GM12875 (cell line): ENCODE results near the gene LIX1L.
A peak's percentile ranks its signal among the peaks of the same experiment; 100 is the strongest.

Experiments
- H3K4me3 ChIP-seq: one replicate; pipeline ENCODE4 v1.5.1; 2011; ENCODE audit warnings: low read depth, low read length, control low read depth
- TF ChIP-seq, protein P1 (sequence below): IDR thresholded peaks from 2 replicates; pipeline ENCODE4 v1.5.1; 2011; ENCODE audit warnings: low read depth, mild to moderate bottlenecking, control low read depth, inconsistent platforms, low read length, moderate library complexity, borderline replicate concordance; ENCODE audit not compliant: insufficient read depth

The LIX1L gene

DNA sequence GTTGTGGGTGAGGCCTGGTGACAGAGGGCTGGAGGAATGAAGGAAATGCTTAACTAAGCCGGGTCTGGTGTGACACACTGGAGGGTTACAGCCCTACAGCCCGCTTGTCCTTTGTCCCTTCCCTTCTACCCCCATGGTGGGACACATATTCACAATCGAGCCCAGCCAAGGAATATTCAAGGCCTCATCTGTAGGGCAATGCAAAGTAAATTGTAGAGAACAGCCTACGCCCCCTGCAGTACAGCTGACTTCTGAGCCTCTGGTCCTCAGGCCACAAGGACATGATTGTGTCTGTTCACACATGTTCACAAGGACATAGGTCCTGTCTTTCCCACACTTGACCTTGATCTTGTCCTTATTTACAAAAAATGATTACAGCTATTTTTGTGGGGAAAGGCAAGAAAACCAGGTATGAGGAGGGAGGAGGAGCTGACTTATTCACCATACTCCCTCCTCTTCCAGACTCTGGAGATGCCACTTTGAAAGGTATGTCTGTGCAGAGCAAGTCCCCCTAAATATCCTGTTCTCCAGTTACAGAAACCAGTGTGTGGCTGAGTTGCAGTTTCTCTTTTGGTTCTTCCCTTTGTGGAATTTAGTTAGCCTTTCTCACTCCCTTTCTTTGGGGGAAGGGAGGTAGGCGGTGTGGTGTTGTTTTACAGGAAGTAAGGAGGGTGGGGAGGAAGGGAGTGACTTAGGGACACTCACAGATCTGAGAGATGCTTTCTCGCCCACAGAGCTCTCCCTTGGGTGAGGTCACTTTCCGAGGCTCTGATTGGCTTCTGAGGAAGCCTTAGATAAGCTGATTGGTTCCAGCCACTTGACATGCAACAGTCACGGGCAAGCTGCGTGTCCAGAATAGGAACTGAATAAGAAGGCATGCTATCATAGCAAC is 21.3 kb upstream of the LIX1L start:
- peak overlapping the region; percentile 31 for H3K4me3 ChIP-seq
- TF ChIP-seq, protein P1, sequence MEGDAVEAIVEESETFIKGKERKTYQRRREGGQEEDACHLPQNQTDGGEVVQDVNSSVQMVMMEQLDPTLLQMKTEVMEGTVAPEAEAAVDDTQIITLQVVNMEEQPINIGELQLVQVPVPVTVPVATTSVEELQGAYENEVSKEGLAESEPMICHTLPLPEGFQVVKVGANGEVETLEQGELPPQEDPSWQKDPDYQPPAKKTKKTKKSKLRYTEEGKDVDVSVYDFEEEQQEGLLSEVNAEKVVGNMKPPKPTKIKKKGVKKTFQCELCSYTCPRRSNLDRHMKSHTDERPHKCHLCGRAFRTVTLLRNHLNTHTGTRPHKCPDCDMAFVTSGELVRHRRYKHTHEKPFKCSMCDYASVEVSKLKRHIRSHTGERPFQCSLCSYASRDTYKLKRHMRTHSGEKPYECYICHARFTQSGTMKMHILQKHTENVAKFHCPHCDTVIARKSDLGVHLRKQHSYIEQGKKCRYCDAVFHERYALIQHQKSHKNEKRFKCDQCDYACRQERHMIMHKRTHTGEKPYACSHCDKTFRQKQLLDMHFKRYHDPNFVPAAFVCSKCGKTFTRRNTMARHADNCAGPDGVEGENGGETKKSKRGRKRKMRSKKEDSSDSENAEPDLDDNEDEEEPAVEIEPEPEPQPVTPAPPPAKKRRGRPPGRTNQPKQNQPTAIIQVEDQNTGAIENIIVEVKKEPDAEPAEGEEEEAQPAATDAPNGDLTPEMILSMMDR, result peak; percentile 50; the same call in 1 of the 2 replicates

DNA sequence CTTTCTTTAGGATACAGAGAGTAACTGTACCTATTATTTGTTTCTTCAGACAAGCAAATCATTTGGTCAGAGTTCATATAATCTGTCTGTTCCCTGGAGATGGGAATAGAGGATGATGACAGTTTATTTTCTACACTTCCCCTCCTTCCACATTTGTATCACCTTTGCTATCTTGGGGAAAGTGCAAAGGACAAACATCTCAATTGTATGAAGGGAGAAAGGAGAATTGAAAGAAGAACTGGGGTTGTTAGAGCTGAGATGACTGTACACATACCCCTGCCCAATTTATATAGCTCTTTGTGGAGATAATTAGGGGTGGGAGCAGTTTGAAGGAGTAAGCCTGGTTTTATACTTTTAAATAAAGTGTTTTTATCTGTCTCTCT is 20.6 kb upstream of the LIX1L start:
- TF ChIP-seq, protein P1, result no peak
- no peak overlapping the region for H3K4me3 ChIP-seq

DNA sequence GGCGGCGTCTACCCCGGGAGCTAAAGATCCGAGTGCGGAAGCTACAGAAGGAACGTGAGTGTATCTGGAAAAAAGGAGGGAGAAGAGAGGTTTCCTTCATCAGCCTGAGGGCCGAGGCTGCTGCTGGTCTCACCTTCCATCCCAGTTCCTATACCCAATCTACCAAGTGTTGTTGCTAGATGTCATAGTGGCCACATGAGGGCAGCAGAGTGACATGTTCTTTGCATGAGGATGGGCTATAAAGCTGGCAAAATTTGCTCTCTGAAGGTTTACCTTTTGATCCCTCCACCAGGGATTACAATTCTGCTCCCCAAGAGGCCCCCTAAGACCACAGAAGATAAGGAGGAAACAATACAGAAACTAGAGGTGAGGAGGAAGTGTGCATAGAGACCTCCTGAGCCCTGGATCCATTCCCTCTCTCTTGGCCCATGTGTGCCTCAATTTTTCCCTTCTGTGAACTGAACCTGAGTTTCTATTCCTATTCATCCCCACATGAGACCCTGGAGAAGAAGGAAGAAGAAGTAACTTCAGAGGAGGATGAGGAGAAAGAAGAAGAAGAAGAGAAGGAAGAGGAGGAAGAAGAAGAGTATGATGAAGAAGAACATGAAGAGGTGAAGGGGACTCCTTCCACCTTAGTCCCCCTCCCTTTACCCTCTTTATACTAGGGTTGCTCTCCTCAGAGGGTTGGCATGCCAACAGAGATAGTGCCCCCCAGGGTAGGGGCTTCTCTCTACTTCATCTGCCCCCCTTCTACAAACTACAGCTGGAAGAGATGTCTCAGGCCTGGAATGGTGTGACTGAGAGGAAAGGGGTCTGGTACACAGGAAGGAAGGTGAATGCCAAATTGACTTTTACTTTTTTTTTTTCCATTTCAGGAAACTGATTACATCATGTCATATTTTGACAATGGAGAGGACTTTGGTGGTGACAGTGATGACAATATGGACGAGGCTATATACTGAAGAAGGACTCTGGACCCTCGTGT is 20.0 kb upstream of the LIX1L start:
- no peak overlapping the region for H3K4me3 ChIP-seq
- TF ChIP-seq, protein P1, result peak; percentile 69; the same call in 1 of the 2 replicates

DNA sequence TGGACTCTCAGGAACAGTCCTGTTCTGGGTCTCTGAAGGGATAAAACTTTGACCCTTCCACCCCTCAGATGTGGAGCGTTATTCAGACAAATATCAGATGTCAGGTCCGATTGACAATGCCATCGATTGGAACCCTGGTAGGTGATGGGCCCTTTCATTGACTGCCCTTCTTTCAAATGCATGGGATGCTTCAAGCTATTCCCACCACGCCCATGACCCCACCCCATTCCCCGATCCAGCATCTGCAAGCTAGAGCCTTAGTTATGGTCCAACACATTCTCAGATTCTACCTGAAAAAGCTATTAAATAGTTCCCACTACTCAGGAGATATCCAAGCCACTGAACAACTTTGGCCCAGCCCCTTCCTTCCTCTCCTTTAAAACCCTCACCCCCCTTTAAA is 19.2 kb upstream of the LIX1L start:
- TF ChIP-seq, protein P1, result no peak
- H3K4me3 ChIP-seq, result no peak overlapping the region

DNA sequence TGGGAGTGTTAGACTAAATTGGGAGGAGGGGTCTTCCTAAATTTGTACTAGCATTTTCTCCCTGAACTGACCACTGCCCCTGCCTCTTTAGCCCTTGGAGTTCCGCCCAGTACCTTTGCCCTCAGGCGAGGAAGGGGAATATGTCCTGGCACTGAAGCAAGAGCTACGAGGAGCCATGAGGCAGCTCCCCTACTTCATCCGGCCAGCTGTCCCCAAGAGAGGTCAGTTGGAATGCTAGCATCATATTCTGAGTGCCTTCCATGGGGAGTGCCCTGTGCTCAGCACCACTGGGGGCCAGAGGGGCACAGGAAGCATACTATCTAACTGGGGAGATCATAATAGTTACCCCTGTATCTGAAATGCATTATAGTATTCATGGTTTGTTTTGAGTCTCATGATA is 17.4 kb upstream of the LIX1L start:
- H3K4me3 ChIP-seq, result no peak overlapping the region
- TF ChIP-seq, protein P1, result no peak

DNA sequence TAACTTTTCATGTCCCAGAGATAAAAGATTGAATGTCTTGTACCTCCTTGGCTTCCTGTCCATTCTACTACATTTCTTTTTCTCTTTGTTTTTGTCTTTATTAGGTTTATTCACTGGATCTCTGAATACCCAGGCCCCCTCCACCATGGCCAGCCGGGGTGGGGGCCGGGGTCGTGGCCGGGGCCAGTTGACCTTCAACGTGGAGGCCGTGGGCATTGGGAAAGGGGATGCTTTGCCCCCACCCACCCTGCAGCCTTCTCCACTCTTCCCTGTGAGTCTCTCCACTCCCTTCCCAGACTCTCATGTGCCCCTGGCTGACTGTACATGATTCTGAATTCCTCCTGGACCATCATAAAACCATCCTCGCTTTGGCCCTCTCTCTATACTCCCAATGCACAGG is 16.9 kb upstream of the LIX1L start:
- TF ChIP-seq, protein P1, result no peak

More for the DNA sequence above, 16.9 kb upstream of the LIX1L start:
- H3K4me3 ChIP-seq, result no peak overlapping the region
